GM11168 (cell line): Measurements from ENCODE around the gene TRAPPC12.
"Not testable (repeated sequence)": the region's sequence is repeated elsewhere in the genome, so short reads cannot be mapped to it uniquely, and the experiment has no call there.

ENCODE experiments used
- in situ Hi-C: fragments of 300-500 bp; cut with MboI; formaldehyde crosslinking; loops from one replicate; pipeline ENCODE4 v1.12.0; 2022; ENCODE audit warnings: low sequenced_read_pairs; ENCODE audit not compliant: unreplicated experiment

Gene TRAPPC12

GRCh38 chr2:3368261-3368722 is 11.2 kb upstream of the TRAPPC12 start:
- in situ Hi-C loops = no loop called here

DNA sequence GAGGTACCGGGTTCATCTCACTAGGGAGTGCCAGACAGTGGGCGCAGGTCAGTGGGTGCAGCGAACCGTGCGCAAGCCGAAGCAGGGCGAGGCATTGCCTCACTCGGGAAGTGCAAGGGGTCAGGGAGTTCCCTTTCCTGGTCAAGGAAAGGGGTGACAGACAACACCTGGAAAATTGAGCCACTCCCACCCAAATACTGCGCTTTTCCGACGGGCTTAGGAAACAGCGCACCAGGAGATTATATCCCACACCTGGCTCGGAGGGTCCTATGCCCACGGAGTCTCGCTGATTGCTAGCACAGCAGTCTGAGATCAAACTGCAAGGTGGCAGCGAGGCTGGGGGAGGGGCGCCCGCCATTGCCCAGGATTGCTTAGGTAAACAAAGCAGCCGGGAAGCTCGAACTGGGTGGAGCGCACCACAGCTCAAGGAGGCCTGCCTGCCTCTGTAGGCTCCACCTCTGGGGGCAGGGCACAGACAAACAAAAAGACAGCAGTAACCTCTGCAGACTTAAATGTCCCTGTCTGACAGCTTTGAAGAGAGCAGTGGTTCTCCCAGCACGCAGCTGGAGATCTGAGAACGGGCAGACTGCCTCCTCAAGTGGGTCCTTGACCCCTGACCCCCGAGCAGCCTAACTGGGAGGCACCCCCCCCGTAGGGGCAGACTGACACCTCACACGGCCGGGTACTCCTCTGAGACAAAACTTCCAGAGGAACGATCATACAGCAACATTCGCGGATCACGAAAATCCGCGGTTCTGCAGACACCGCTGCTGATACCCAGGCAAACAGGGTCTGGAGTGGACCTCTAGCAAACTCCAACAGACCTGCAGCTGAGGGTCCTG is 9.9 kb upstream of the TRAPPC12 start:
- in situ Hi-C loops = not testable (repeated sequence)

GRCh38 chr2:3376821-3377220 is 2.7 kb upstream of the TRAPPC12 start:
- in situ Hi-C loops = no loop called here

GRCh38 chr2:3377279-3377611 is 2.2 kb upstream of the TRAPPC12 start:
- in situ Hi-C loops = no loop called here

- in situ Hi-C loops = no loop called here
Observed at GRCh38 chr2:3377612-3378432, 1.7 kb upstream of the TRAPPC12 start, which contains the start of gene EIPR1. Gene EIPR1, minus strand, starts transcription at chr2:3377818. Its CDS starts 129 bp downstream, at chr2:3377689.

GRCh38 chr2:3379339-3379646 is 201 bp upstream of the TRAPPC12 start:
- in situ Hi-C loops = no loop called here

- in situ Hi-C loops = no loop called here
Observed at GRCh38 chr2:3386448-3386958, 7.0 kb downstream of the TRAPPC12 start.

DNA sequence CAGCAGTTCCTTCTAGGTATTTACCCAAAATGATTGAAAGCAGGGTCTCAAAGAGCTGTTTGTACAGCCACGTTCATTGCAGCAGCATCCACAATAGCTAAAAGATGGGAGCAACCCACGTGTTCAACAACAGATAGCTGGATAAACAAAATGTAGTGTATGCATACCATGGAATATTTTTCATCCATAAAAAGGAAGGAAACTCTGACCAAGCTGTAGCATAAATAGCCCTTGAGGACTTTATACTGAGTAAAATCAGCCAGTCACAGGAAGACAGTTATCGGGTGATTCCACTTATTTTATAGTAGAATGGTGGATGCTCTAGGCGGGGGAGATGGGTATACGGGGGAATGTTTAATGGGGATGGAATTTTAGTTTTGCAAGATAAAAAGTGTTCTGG is 7.5 kb downstream of the TRAPPC12 start:
- in situ Hi-C loops = no loop called here

- in situ Hi-C loops = no loop called here
Observed at GRCh38 chr2:3387644-3388411, 8.3 kb downstream of the TRAPPC12 start.

GRCh38 chr2:3388412-3388738 is 8.9 kb downstream of the TRAPPC12 start:
- in situ Hi-C loops = no loop called here

GRCh38 chr2:3389193-3389592 is 9.7 kb downstream of the TRAPPC12 start:
- in situ Hi-C loops = no loop called here

DNA sequence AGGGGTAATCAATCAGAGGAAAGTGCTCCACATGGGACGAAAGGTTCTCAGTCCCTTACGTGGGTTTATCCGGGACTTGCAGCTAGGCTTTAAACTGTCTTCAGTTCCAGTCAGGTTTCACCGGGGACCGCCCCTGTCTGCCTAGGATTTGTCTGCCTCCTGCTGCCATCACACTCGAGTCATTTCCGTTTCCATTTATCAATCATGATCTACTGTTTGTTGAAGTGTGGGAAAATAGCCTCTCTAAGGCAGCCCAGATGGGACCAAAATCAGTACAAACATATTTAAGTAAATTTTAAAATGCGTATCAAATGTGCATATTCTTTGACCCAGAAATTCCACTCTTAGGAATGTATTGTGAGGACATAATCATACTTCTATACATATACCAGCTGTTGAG is 10.5 kb downstream of the TRAPPC12 start:
- in situ Hi-C loops = no loop called here

GRCh38 chr2:3392216-3392615 is 12.7 kb downstream of the TRAPPC12 start:
- in situ Hi-C loops = no loop called here

- in situ Hi-C loops = no loop called here
Observed at GRCh38 chr2:3396920-3397559, 17.5 kb downstream of the TRAPPC12 start.

DNA sequence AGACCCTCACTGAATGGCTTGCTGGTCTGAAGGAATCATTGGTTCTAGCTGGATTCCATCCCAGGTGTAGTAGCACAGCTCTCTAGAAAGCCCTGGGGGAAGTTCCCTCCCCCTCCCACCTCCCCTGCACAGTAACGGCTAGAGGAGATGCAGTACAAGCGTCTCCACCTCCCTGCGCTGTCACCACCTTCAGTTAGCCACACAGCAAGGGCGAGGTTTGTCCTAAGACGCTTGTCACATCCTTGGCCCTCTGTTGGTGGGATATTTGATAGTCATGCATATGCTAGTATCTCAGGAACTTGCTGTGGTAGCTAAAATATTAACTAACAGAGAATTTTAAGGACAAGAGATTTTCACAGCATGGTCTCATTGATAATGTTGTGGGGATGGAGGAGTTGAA is 19.4 kb downstream of the TRAPPC12 start:
- in situ Hi-C loops = no loop called here

GRCh38 chr2:3399381-3399780 is 19.9 kb downstream of the TRAPPC12 start:
- in situ Hi-C loops = no loop called here

DNA sequence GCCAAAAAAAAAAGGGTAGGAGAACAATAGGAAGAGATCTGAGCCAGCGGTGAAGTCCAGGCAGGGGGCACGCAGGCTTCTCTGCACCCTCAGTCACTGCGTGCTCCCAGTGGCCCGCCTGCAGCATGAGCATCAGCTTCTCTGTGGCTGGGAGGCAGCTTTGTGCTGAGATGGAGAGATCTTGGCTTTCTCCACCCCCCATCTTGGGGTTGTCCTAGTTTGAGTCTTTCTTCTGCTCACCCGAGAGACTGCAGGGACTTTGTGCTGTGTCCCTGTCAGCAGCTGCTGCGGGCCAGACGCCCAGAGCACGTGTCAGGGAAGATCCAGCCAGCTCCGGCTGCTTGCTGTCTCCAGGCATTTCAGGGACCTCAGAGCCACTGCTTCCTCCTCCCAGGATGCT is 20.3 kb downstream of the TRAPPC12 start:
- in situ Hi-C loops = no loop called here

DNA sequence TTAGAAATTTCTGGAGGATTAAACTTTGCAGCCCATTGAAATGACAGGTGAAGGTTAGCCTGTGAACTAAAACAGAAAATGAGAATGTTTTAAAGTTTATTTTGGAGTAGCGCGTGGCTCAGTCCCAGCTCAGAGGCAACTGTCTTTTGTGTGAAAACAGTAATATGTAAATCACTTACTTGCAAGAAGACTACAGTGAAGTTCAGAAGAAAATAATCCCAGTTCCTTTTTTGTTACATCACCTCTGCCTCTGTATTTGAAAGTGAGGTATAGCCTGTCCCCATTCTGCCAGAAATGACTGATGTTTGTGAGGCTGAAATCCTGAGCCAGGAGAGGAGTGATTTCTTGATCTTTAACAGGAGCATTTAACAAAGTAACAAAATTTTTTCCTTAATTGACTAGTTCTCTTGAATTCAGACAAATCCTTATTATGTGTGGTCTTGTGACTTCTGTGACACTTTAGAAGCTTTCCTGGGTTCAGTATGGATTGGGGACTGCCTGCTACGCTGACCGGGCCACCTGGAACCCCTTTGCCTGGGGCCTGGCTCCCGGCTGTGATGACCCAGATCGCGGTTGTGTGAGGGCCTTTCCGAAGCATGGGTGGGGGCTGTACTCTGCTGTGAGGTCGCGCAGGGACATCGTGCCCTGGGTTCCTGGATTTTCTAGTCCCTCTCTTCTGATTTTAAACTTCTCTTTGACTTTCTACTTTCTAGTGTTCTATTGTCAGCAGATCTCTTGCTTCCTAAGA is 24.3 kb downstream of the TRAPPC12 start:
- in situ Hi-C loops = no loop called here

GRCh38 chr2:3404349-3404894 is 24.9 kb downstream of the TRAPPC12 start:
- in situ Hi-C loops = no loop called here
